Measurements from ENCODE around the gene COPS4. TPM values are rescaled to one million over a fixed set of nuclear protein-coding genes. Genes with fewer than 3 reads are reported as not detected.
"Not testable (repeated sequence)": the region's sequence is repeated elsewhere in the genome, so short reads cannot be mapped to it uniquely, and the experiment has no call there.

Gene COPS4
- total RNA-seq, 1 experiment from 2014 or later: 21.0 TPM

DNA sequence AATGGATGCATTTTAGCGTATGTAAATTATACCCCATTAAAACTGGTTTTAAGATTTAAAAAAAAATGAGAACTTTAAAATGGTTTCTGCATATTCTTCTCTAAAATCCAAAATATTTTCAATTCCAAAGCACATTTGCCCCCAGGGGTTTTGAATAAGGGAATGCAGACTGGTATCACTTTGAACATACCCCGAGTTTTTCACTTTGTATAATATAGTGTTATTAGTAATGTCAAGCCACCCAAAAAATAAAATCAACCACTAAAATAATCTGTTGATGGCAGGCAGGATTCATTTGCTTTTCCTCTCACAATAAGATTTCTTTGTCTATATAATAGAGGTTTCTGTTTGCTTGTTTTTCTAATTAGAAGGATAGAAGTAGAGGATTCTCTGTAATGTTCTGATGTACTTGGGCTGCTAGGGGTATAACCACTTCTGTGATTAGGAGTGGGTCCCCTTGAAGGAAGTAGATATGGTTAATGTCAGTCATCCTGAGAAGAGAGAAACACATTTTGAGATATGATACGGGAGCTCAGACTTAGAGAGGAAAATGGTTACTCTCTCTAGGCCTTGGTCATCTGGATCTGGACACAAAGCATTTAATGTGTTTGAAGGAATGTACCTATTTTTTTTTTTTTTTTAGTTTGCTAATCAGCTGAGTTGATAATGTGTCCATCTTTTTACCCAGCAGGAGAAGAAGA, 15.0 kb upstream of the COPS4 start:
- Mint-ChIP-seq H3K36me3 (ENCODE audit: insufficient read depth, unreplicated experiment) (no peaks in the 10 kb centered on the region), H3K27ac (ENCODE audit: unreplicated experiment) (no peak overlapping the region), H3K27me3 (ENCODE audit: unreplicated experiment) (no peaks in the 10 kb centered on the region), H3K9me3 (ENCODE audit: low read depth, unreplicated experiment) (no peaks in the 10 kb centered on the region), H3K4me1 (ENCODE audit: low read depth, unreplicated experiment) (no peaks in the 10 kb centered on the region), H3K4me3 (ENCODE audit: low read depth, unreplicated experiment) (no peak overlapping the region)
- DNase-seq: no peak
- BruUV-seq (replicated peaks): no TSS peak
- intact Hi-C loops (cut with micrococcal nuclease; ENCODE audit: unreplicated experiment): no loop called here
- TF ChIP-seq, protein P1, sequence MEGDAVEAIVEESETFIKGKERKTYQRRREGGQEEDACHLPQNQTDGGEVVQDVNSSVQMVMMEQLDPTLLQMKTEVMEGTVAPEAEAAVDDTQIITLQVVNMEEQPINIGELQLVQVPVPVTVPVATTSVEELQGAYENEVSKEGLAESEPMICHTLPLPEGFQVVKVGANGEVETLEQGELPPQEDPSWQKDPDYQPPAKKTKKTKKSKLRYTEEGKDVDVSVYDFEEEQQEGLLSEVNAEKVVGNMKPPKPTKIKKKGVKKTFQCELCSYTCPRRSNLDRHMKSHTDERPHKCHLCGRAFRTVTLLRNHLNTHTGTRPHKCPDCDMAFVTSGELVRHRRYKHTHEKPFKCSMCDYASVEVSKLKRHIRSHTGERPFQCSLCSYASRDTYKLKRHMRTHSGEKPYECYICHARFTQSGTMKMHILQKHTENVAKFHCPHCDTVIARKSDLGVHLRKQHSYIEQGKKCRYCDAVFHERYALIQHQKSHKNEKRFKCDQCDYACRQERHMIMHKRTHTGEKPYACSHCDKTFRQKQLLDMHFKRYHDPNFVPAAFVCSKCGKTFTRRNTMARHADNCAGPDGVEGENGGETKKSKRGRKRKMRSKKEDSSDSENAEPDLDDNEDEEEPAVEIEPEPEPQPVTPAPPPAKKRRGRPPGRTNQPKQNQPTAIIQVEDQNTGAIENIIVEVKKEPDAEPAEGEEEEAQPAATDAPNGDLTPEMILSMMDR (IDR thresholded peaks at IDR 0.05; ENCODE audit: unreplicated experiment): no peak
- CTCF ChIA-PET: no interaction called here

DNA sequence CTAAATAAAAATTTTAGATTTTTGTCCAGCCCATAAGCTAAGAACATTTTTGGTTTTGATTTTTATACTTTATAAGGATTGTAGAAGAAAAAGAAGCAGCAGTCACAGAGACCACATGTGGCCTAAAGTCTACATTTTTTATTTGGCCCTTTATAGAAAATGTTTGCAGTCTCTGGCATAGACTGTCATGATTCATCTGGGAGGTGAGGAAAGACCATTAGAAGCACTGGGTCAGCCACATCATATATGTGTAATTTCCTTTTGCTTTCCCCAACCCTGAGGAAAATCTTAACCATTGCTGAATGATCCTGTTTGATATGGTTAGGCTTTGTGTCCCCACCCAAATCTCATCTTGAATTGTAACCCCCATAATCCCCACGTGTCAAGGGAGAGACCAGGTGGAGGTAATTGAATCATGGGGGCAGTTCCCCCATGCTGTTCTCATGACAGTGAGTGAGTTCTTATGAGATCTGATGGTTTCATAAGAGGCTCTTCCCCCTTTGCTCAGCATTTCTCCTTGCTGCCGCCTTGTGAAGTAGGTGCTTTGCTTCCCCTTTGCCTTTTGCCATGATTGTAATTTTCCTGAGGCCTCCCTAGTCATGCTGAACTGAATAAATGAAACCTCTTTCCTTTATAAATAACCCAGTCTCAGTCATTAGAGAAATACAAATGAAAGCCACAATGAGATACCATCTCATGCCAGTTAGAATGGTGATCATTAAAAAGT, 12.1 kb upstream of the COPS4 start:
- Mint-ChIP-seq H3K27me3 (ENCODE audit: unreplicated experiment) (no peaks in the 10 kb centered on the region), H3K4me3 (ENCODE audit: low read depth, unreplicated experiment) (no peak overlapping the region), H3K36me3 (ENCODE audit: insufficient read depth, unreplicated experiment) (no peaks in the 10 kb centered on the region), H3K27ac (ENCODE audit: unreplicated experiment) (no peak overlapping the region), H3K9me3 (ENCODE audit: low read depth, unreplicated experiment) (peaks cover 3% of the 10 kb centered on the region), H3K4me1 (ENCODE audit: low read depth, unreplicated experiment) (no peaks in the 10 kb centered on the region)
- DNase-seq: no peak
- CTCF ChIA-PET: no interaction called here
- intact Hi-C loops (cut with micrococcal nuclease; ENCODE audit: unreplicated experiment): no loop called here
- TF ChIP-seq, protein P1 (IDR thresholded peaks at IDR 0.05; ENCODE audit: unreplicated experiment): no peak
- BruUV-seq (replicated peaks): no TSS peak

DNA sequence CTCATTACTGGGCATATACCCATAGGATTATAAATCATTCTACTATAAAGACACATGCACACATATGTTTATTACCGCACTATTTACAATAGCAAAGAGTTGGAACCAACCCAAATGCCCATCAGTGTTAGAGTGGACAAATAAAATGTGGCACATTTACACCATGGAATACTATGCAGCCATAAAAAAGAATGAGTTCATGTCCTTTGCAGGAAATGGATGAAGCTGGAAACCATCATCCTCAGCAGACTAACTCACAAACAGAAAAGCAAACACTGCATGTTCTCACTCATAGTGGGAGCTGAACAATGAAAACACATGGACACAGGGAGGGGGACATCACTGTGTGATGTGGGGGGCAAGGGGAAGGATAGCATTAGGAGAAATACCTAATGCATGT, 11.4 kb upstream of the COPS4 start:
- H3K4me1 Mint-ChIP-seq (ENCODE audit: low read depth, unreplicated experiment); DNase-seq; H3K9me3 Mint-ChIP-seq (ENCODE audit: low read depth, unreplicated experiment); H3K4me3 Mint-ChIP-seq (ENCODE audit: low read depth, unreplicated experiment); H3K27ac Mint-ChIP-seq (ENCODE audit: unreplicated experiment); intact Hi-C loops (cut with micrococcal nuclease; ENCODE audit: unreplicated experiment); BruUV-seq (replicated peaks); H3K27me3 Mint-ChIP-seq (ENCODE audit: unreplicated experiment); H3K36me3 Mint-ChIP-seq (ENCODE audit: insufficient read depth, unreplicated experiment); CTCF ChIA-PET: not testable (repeated sequence)

DNA sequence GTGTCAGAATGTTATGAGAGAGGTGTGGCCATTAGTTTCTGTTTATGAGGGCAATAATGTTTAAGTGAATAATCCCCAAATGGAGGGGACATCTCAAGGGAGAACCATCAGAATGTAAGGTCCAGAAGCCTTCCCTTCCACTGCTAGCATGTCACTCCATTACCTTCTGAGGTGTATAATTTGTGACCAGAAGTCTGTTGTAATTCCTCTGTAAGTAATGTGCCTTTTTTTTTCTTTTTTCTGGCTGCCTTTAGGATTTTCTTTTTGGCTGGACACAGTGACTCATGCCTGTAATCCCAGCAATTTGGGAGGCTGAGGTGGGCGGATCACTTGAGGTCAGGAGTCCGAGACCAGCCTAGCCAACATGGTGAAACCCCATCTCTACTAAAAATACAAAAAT, 10.8 kb upstream of the COPS4 start:
- no TSS peak for BruUV-seq (replicated peaks)
- H3K4me1 Mint-ChIP-seq (ENCODE audit: low read depth, unreplicated experiment): no peaks in the 10 kb centered on the region
- CTCF ChIA-PET: no interaction called here

More for the DNA sequence above, 10.8 kb upstream of the COPS4 start:
- no peak overlapping the region for H3K27ac Mint-ChIP-seq (ENCODE audit: unreplicated experiment)
- no peak overlapping the region for H3K4me3 Mint-ChIP-seq (ENCODE audit: low read depth, unreplicated experiment)
- no peak for DNase-seq
- intact Hi-C loops (cut with micrococcal nuclease; ENCODE audit: unreplicated experiment): no loop called here
- H3K27me3 Mint-ChIP-seq (ENCODE audit: unreplicated experiment): no peaks in the 10 kb centered on the region
- H3K36me3 Mint-ChIP-seq (ENCODE audit: insufficient read depth, unreplicated experiment): no peaks in the 10 kb centered on the region
- TF ChIP-seq, protein P1 (IDR thresholded peaks at IDR 0.05; ENCODE audit: unreplicated experiment): no peak
- peaks cover 3% of the 10 kb centered on the region for H3K9me3 Mint-ChIP-seq (ENCODE audit: low read depth, unreplicated experiment)
